Hepatic stellate cell (primary cell): ENCODE measurements around the gene XKR7.
A peak's percentile ranks its signal among the peaks of the same experiment; 100 is the strongest.

Experiments
- DNase-seq: peaks from one replicate; pipeline ENCODE4 v3.0.0; 2011; ENCODE audit warnings: low spot score

Gene XKR7

DNA sequence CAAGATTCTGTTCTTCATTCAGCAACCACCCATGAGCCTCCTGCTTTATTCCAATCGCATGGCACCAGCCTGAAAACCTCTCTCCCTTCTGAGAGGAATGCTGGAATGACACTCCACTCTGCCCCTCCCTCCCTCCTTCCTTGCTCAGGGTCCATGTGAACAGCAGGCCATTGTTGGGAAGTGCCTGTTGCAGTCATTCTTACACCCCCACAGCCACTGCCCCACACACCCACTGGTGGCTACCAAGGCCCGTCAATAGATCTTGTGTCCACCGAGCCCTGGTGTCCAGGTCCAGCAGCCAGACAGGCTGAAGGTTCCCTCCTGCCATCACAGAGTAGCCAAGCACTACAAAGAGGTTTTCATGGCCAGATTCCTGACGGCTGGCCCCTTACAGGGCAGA, 22.6 kb upstream of the XKR7 start:
- no peak for DNase-seq

DNA sequence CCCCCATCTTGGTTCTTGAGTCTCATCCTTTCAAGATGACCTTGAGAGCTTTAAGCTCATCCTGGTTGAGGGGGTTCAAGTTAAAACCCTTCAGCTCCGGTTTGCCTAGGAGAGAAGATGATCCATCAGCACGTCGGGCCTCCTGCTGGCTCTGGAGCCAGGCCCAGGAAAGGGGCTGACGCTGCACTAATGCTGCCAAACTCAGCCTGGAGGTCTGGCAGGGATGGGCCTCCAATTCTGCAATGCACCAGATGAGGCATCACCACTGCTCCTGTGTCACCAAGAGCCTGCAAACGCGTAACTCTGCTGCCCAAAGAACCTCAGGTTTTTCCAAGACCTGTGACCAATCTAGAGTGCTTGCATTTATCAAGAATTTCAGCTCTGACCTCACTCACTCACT, 22.2 kb upstream of the XKR7 start:
- DNase-seq: no peak

DNA sequence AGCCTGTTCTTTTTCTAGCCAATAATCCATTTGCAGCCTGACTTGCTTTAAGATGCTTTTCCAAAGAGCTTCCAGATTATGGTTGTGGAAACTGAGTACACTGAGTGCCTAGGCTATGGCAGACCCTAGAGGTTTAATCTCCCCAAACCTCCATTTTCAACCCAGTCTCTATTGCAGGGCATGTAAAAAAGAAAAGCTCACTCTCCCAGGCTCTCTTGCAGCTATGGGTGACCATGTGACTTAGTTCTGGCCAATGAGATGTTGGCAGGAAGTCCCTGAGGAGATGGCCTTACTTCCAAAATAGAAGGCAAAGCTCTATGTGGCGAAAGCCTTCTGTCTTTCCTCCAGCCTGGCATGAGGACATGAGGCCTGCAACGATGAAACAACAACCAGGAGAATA, 19.9 kb upstream of the XKR7 start:
- DNase-seq: no peak

DNA sequence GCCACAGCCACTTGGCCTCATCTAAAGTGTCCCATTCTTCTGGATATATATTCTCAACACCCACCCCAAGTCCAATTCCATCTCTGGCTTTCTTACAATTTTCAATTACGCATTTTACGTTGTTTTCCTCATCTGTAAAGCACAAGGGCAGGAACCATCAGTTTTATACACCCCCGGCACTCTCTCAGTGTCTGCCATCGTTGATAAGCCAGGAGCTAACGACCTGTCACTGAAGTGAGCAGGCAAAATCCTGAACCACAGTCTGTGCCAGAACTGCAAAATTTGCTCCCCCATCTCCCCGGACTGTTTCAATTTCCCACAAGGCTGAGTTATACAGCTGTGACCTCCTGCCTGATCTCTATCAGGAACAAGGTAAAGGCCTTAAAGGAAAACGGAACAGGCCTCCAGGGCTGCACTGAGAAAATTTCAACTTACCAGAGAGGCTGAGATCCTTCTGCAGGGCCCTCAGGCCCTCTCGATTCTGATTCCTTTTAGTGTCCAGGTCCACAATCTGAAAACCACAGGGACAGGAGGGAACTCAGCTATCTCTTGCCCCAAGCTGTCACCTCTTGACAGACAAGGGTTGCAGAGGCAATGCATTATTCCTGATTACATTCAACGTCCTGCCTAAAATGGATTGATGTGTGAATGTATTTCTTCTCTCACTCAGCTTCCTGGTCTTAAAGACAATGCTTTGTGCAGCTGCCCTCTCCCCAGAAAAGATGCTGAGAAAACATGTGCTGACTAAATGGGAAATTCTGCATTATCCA, 17.9 kb upstream of the XKR7 start:
- no peak for DNase-seq

DNA sequence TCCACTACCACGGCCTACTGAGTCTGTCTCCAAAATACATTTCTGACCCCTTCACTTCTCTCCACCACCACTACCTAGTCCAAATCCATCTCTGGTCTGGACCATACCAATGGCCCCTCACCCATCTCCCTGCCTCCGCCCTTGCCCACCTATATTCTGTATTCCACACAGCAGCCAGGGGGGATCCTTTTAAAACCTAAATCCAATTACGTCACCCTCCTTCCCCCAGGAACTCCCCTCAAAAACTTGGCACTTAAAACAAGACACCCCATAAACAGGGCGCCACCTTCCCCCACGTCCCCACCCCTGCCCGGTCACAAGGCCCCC, 16.8 kb upstream of the XKR7 start:
- DNase-seq: no peak

DNA sequence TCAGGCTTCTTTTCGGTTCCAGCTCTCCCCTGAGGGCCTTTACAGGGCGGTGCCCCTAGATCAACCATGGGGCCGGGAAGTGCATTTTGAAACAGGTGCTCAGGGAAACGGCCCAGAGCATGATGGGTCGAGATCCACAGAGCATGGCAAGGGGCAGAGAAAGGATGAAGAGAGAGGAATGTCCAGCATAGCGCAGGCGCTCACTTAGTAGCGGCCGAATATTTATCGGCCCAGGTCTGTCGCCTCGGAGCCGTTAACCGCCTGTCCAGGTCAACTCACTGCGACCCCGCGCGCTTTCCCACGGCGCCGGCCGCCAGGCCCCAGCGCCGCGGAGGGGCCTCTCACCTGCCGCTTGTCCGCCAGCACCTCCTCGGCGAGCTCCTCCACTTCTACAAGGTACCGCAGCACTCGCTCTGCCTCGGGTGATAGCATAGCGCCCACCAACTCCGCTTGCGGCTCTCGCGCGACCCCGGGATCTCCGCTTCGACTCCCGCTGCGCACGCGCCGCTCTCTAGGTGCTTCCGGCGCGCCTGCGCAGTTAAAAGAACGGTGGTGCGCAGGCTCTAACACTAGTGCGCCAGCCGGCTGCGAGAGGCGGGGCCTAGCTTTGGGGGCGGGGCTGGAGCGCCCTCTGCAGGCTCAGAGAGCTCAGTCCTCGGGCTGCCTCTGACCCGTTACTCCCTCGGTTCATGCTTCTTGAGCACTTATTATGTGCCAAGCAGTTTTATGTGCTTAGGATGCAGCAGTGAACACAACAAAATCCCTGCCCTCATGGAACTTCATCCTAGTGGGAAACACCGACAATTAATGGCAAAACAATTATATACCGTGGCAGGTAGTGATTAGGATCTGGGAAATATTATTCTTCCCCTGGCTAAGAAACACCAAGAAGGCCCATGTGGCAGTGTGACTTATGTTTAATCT, 16.2 kb upstream of the XKR7 start, which contains the start of gene PDRG1:
TSS of gene PDRG1 (minus strand) at position 517 of the 924 bp plus-strand sequence. CDS start at position 432, 85 bp downstream.
- peak; percentile 95 for DNase-seq

DNA sequence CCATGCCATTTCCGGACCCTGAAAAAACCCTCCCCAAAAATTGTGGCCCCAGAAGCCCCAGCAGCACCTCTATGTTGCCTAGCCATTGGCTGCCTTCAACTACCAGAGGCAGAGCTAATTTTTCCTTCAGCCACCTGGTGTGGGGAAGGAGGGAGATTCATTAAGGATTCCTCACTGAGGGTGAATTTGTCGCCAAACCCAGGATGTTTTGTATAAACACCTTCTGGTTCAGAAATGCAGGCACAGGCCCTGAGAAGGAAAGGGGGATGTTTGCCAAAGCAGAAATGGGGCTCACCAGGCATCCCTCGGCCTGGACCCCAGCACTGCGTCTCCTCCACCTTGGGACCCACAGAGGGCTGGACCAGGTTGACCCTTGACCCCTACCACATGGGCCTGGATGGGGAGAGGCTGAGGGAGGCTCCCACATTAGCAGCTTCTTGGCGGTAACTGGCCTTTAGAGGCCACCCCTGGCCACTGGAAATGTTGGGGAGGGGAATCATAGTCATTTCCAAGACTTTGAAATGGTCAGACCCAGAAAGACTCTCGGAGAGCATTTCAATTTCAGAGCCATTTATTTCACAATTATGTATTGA, 14.3 kb upstream of the XKR7 start:
- DNase-seq: no peak

DNA sequence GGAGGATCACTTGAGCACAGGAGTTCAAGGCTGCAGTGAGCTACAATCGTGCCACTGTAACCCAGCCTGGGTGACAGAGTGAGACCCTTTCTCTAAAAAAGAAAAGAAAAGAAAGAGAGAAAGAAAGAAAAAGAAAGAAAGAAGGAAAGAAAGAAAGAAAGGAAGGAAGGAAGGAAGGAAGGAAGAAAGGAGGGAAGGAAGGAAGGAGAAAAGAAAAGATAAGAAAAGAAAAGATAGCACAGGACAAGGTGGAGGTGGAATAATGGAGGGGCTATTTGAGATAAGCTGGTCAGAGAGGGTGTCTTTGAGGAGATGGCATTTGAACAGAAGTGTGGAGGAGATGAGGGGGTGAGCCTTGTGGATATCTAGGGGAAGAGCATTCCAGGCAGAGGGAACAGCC, 13.5 kb upstream of the XKR7 start:
- DNase-seq: no peak

DNA sequence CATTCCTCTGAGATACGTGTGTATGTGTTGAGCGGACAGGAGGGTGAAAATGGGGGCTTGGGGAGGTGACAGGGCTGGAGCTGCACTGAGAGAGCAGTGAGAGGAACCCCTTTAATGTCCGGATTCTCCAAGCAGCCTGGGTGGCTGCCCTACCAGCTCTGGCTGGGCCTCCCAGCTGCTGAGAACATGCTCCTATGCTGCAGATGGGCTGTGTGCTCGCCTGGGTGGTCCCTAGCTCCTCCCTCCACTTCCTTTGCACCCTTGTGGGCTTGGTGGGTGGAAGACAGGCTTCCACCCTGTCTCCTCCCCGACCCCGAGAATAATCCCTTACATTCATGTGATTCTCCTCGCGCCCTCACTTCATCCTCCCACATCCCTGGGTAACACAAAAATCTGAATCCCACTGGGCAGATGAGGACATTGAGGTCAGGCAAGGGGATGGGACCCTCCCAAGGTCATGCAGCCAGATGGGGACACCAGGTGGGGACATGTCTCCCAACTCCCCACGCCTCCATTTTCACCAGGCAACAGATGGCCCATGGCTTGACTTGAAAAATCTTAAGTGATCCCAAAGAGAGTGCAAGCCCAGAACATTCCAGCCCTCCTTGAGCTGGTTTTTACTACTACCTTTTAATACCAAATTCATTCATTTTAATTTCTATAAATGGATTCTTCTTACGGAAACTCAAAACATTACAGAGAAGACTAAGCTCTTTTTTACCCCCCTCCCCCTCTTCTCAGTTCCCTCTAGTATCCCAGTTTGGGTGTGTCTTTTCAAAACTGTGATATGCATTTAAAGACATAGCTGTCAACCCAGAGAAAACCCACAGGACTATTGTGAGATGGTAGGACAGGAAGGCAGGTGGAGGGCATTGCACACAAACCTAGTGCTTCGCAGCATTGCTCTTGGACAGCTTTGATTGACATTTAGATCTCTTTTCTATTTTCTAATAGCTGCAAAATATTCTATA, 11.1 kb upstream of the XKR7 start:
- DNase-seq: no peak

DNA sequence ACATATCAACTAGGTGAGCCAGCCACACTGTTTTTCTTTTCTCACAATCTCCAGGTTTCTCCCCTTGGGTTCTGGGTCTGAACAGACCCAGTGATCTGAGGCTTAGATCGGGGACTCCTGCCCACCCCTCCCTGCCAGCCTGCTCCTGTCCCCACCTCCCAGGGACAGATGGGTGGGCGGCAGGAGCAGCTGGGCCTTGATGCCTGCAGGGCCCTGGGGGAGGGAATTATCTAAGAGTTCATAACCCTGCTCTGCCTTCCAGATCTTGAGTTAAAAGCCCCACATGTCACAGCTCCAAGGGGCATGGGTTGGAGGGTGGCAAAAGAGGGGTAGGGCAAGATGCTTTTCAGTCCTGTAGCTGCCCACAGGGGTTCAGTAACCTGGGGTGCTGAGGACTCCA, 5.2 kb upstream of the XKR7 start:
- DNase-seq: no peak

DNA sequence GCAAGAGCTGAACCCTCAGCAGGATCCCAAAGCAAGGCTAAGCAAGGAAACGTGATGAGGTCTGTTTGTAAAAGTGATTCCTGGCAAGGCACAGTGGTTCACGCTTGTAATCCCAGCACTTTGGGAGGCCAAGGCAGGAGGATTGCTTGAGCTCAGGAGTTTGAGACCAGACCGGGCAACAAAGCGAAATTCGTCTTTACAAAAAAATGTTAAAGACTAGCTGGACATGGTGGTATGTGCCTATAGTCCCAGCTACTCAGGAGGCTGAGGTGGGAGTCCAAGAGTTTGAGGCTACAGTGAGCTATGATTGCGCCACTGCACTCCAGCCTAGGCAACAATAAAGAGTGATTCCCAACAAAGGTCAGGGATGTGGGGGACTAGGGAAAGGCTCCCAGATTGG, 4.1 kb upstream of the XKR7 start:
- DNase-seq: no peak

DNA sequence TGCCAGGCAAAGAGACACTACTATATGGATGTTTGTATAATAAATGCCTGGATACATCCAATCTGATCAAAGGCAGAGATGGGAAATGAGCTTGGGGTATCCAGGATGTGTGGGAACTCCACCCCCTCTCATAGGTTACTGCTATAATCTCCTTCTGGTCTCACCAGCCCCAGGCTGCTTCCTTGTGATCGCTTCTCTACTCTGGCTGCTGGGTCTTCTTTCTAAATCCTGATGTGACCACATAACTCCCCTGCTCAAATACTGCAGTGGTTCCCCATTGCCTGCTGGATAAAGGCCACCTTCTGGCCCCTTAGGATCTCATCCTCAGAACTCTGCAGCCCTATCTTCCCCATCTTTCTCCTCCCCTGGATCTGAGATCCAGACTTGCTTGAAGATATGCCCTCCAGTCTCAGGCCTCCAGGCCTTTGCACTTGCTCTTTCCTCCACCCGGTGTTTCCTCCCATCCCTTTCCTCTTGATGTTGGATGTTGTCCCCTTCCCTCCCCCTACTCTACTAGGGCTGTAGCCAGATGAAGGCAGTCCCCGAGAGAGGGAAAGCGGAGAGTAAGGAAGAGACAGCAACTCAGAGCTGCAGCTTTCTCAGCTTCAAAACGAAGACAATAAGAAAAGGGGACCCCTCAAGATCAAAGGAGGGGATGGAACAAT, 828 bp upstream of the XKR7 start:
- no peak for DNase-seq

DNA sequence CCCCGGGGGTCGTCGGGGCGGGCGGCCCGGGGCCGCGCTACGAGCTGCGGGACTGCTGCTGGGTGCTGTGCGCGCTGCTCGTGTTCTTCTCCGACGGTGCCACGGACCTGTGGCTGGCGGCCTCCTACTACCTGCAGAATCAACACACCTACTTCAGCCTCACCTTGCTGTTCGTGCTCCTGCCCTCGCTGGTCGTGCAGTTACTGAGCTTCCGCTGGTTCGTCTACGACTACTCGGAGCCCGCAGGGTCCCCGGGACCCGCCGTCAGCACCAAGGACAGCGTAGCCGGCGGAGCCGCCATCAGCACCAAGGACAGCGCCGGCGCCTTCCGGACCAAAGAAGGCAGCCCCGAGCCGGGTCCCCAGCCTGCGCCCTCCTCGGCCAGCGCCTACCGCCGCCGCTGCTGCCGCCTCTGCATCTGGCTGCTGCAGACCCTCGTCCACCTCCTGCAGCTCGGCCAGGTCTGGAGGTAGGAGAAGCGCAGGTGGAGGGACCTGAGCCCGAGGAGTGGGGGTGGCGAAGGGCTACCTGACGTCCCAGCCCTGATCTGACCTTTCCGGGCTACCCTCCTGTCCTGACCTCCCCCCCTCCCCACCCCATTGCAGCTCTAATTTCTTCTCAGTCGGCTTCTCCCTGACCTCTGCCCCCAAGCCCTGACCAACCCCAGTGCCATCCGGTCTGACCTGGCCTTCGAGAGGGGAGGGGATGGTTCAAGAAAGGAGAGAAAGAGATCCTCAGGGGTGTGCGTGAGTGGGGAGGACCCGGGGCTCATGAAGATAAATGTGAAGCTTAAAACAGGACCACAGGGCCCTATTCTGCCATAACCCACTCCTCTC, 558 bp downstream of the XKR7 start:
- peak; percentile 80 for DNase-seq

DNA sequence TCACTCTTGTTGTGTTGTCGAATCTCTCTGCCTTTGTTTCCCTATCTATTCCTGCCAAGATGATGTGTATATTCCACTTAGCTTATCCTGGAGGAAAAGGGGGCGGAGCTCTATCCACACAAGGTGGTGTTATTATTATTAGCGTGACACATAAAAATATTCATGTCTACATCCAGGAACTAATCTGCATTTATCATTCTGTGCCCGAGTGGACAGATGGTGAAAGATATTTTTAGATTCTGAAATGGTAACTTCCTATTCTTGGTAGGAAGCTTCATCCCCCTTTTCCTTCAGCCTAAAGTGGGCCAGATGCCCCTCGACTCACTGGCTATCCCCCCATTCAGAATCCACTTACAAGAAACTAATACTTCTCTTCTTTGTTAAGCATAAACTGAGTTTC, 2.0 kb downstream of the XKR7 start:
- DNase-seq: no peak

DNA sequence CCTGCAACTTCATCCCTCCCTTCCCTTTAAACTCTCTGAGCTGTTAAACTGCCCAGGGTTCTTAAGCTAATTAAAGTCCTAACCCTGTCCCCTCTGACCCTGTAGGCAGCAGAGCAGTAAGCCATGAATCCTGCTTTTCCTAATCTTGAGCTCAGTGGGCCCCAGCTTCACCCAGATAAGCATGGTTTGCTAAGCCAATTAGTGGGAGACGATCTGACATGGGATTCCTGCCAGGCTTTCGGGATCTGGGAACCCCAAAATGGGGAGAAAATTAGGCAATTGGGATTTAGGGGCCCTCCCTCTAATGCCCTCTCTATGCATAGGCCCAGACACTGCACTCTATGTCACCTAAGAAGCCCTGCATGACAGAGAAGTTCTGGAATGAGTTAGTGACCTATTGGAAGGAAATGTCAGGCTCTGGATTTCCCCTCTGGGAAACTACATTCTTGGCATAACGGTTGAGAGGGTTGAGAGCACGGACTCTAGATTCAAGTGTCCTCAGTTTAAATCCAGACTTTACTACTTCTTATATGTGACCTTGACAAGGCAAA, 4.6 kb downstream of the XKR7 start:
- no peak for DNase-seq

DNA sequence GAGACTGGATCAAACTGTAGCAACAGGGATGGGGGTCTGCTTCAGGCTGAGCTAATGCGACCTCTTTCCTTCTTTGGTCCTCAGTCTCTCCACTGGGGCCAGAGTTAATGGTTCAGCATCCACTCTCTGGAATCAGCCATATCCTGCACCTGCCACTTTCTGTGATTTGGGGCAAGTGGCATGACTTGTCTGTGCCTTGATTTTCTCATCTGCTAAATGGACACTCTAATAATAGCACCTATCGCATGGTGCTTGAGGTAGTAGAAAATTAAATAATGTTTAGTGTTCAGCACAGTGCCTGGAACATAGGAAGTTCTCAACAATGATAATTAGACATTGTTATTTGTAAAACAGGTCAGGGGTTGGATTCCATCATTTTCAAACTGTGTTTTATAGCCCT, 6.3 kb downstream of the XKR7 start:
- DNase-seq: no peak

DNA sequence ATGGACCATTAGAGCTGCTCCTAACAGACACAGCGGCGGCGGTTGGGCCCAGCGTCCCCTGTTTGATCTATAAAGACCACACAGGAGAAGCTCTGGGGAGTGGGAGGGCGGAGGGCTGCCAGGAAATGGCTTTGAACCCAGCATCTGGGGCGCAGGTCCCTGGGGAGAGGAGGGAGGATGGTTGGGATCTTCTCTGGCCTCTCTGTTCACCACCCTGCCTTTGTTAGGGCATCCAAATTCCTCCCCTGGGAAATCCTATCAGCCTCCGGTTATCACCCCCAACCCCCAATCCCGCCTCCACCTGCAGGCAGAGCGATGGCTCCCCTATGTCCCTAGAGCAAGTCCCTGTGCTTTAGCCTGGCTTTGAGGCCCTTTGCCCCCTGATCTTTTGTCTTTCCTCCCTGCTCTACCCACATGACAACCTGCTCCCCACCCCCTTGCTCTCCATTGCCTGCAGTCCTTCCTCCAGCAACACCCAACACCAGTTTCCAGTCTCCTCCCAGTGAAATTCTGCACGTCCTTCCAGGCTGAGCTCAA, 7.1 kb downstream of the XKR7 start:
- no peak for DNase-seq

DNA sequence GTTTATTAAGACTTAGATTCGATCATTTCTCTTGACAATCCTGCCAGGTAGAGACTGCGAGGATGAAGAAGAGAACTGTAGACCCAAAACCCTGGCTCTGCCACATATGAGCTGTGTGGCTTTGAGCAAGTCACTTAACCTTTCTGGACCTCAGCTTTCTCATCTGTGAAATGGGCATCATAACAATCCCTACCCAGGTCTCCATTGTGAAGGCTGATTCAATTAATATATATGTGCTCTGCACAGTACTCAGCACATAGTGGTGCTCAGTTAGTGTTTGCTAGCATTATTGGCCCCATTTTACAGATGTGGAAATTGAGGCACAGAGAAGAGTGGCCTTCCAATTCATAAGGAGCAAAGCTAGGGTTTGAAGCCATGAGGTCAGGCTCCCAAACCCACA, 7.9 kb downstream of the XKR7 start:
- DNase-seq: no peak

DNA sequence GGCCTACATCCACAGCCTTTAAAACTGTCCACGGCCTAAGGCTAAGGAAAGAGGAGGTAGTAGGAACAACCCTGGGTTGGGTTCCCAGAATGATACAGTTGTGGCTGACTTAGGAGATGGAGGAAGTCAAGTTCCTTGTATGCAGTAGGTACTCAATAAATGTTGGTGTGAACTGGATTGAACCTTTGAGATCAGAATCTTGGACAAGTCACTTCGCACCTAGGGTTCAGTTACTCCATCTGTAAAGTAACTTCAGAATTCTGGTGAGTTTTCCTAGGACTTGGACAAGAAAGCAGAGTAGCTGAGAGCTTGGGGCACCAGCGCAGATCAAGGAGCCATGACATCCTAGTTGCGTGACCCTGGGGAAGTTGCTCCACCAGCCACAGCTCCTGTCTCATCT, 9.1 kb downstream of the XKR7 start:
- DNase-seq: no peak
